Measurements from ENCODE around the gene FBXL4. TPM values are rescaled to one million over a fixed set of nuclear protein-coding genes. Genes with fewer than 3 reads are reported as not detected.

Gene FBXL4
- total RNA-seq, 3 donors from 2014 or later: 13.2 to 23.8 (median 22.5) TPM

- H3K36me3 ChIP-seq (ENCODE audit: low read depth): no peaks in the 10 kb centered on the region
- H3K9me3 ChIP-seq: no peaks in the 10 kb centered on the region
- no peak for TF ChIP-seq CTCF (IDR thresholded peaks at IDR 0.05)
- no peak for ATAC-seq
- intact Hi-C loops (cut with DNase I, micrococcal nuclease): no loop called here
- H3K4me3 ChIP-seq: no peak overlapping the region
- DNase-seq: no peak
- H3K4me1 ChIP-seq (ENCODE audit: low read depth): no peaks in the 10 kb centered on the region
These were observed 67.3 kb downstream of the FBXL4 start for GRCh38 chr6:98880486-98880885.

- no peak overlapping the region for H3K4me3 ChIP-seq
- no peaks in the 10 kb centered on the region for H3K4me1 ChIP-seq (ENCODE audit: low read depth)
- DNase-seq (no peak), ATAC-seq (no peak)
- no peak for TF ChIP-seq CTCF (IDR thresholded peaks at IDR 0.05)
- intact Hi-C loops (cut with DNase I, micrococcal nuclease): no loop called here
- H3K9me3 ChIP-seq: no peaks in the 10 kb centered on the region
- no peaks in the 10 kb centered on the region for H3K36me3 ChIP-seq (ENCODE audit: low read depth)
These were observed 70.5 kb downstream of the FBXL4 start for GRCh38 chr6:98877250-98877649.

GRCh38 chr6:98875375-98875774, 72.4 kb downstream of the FBXL4 start:
- H3K9me3 ChIP-seq: no peaks in the 10 kb centered on the region
- no peaks in the 10 kb centered on the region for H3K4me1 ChIP-seq (ENCODE audit: low read depth)
- TF ChIP-seq CTCF (IDR thresholded peaks at IDR 0.05): no peak
- no peaks in the 10 kb centered on the region for H3K36me3 ChIP-seq (ENCODE audit: low read depth)
- ATAC-seq (no peak), DNase-seq (no peak)
- intact Hi-C loops (cut with DNase I, micrococcal nuclease): no loop called here
- H3K4me3 ChIP-seq: no peak overlapping the region

- intact Hi-C loops (cut with DNase I, micrococcal nuclease): no loop called here
- ATAC-seq (no peak), DNase-seq (no peak)
- TF ChIP-seq CTCF (IDR thresholded peaks at IDR 0.05): no peak
- H3K4me1 ChIP-seq (ENCODE audit: low read depth): no peaks in the 10 kb centered on the region
- H3K9me3 ChIP-seq: no peaks in the 10 kb centered on the region
- H3K36me3 ChIP-seq (ENCODE audit: low read depth): no peaks in the 10 kb centered on the region
- no peak overlapping the region for H3K4me3 ChIP-seq
These were observed 75.9 kb downstream of the FBXL4 start for GRCh38 chr6:98871821-98872220.

GRCh38 chr6:98871057-98871456, 76.7 kb downstream of the FBXL4 start:
- DNase-seq: no peak
- Histone ChIP-seq H3K36me3 (ENCODE audit: low read depth) (no peaks in the 10 kb centered on the region), H3K4me3 (no peak overlapping the region), H3K4me1 (ENCODE audit: low read depth) (no peaks in the 10 kb centered on the region), H3K9me3 (no peaks in the 10 kb centered on the region)
- no peak for TF ChIP-seq CTCF (IDR thresholded peaks at IDR 0.05)
- intact Hi-C loops (cut with DNase I, micrococcal nuclease): no loop called here
- no peak for ATAC-seq

- DNase-seq (no peak), ATAC-seq (no peak)
- no peaks in the 10 kb centered on the region for H3K9me3 ChIP-seq
- intact Hi-C loops (cut with DNase I, micrococcal nuclease): no loop called here
- no peaks in the 10 kb centered on the region for H3K4me1 ChIP-seq (ENCODE audit: low read depth)
- H3K36me3 ChIP-seq (ENCODE audit: low read depth): no peaks in the 10 kb centered on the region
- H3K4me3 ChIP-seq: no peak overlapping the region
- TF ChIP-seq CTCF (IDR thresholded peaks at IDR 0.05): no peak
These were observed 83.2 kb downstream of the FBXL4 start for GRCh38 chr6:98864497-98864896.
